Middle frontal gyrus (tissue), 1 donor: ENCODE results near the gene KCTD3.

ENCODE experiments used
- DNase-seq: peaks from one replicate; pipeline ENCODE4 v3.0.0-alpha.2; 2015; ENCODE audit warnings: low spot score; ENCODE audit errors: extremely low spot score

Gene KCTD3

GRCh38 chr1:215651867-215652266, 84.8 kb downstream of the KCTD3 start:
- DNase-seq: no peak

GRCh38 chr1:215652371-215652770, 85.3 kb downstream of the KCTD3 start:
- DNase-seq: no peak

GRCh38 chr1:215657047-215657446, 89.9 kb downstream of the KCTD3 start:
- DNase-seq: no peak

GRCh38 chr1:215660259-215660658, 93.2 kb downstream of the KCTD3 start:
- DNase-seq: no peak

GRCh38 chr1:215661033-215661432, 93.9 kb downstream of the KCTD3 start:
- DNase-seq: no peak

GRCh38 chr1:215665215-215665614, 98.1 kb downstream of the KCTD3 start:
- no peak for DNase-seq

GRCh38 chr1:215667761-215668160, 100.7 kb downstream of the KCTD3 start:
- DNase-seq: no peak

- DNase-seq: no peak
Observed at GRCh38 chr1:215669806-215670491, 102.8 kb downstream of the KCTD3 start.
